HEK293 (cell line): Measurements from ENCODE around the gene FBXL15.

ENCODE experiments used
- CTCF ChIA-PET: fragments of 350-600 bp; formaldehyde crosslinking; extraction: SDS; loops from one replicate; lab custom pipeline; 2021; ENCODE audit warnings: antibody characterized with exemption; lab: Yijun Ruan, JAX
- POLR2A ChIA-PET: fragments of 300-600 bp; formaldehyde crosslinking; extraction: SDS; loops from one replicate; lab custom pipeline; 2020; ENCODE audit warnings: antibody characterized with exemption, inconsistent platforms; lab: Yijun Ruan, JAX
- H3K27ac ChIP-seq: fragments of 200-500 bp; sonication (Bioruptor generic); 2 replicates; pipeline ENCODE4 v1.5.1; 2014; ENCODE audit warnings: low read depth, low read length, control low read depth, inconsistent platforms; ENCODE audit errors: extremely low read depth
- H3K36me3 ChIP-seq, 2 experiments: fragments of 200-500 bp in 1 of 2; sonication (Bioruptor generic) in 1 of 2; 1 replicate in 1 of 2; 2 replicates in 1 of 2; pipeline ENCODE4 v1.5.1; 2014 to 2017; ENCODE audit warnings: inconsistent platforms in 2 of 2, low read length in 2 of 2; ENCODE audit not compliant: control insufficient read depth in 2 of 2, insufficient read depth in 1 of 2
- H3K4me1 ChIP-seq: fragments of 200-500 bp; sonication (Bioruptor generic); 2 replicates; pipeline ENCODE4 v1.5.1; 2014; ENCODE audit warnings: mild to moderate bottlenecking, low read length, inconsistent platforms; ENCODE audit not compliant: control insufficient read depth, insufficient read depth
- H3K4me3 ChIP-seq: 2 replicates; pipeline ENCODE4 v1.5.1; 2011; ENCODE audit warnings: low read depth, mild to moderate bottlenecking, control low read depth, low read length, moderate library complexity
- H3K9me3 ChIP-seq: fragments of 200-500 bp; sonication (Bioruptor generic); 2 replicates; pipeline ENCODE4 v1.5.1; 2014; ENCODE audit warnings: low read depth, low read length, inconsistent platforms; ENCODE audit not compliant: control insufficient read depth, insufficient read depth
- EGR2 ChIP-seq: fragments of 450-650 bp; formaldehyde crosslinking; IDR thresholded peaks from 2 replicates; pipeline ENCODE4 v1.5.1; 2016; ENCODE audit warnings: low read depth, missing biosample characterization, missing genetic modification characterization
- KLF16 ChIP-seq: fragments of 450-650 bp; formaldehyde crosslinking; IDR thresholded peaks from 2 replicates; pipeline ENCODE4 v1.5.1; 2017; ENCODE audit warnings: missing biosample characterization, missing genetic modification characterization
- PRDM10 ChIP-seq: fragments of 450-650 bp; formaldehyde crosslinking; IDR thresholded peaks from 2 replicates; pipeline ENCODE4 v1.5.1; 2016; ENCODE audit warnings: missing biosample characterization, missing genetic modification characterization
- PRDM2 ChIP-seq: fragments of 450-650 bp; formaldehyde crosslinking; IDR thresholded peaks from 2 replicates; pipeline ENCODE4 v1.5.1; 2016; ENCODE audit warnings: missing biosample characterization, missing genetic modification characterization, borderline replicate concordance
- SP3 ChIP-seq: fragments of 450-650 bp; formaldehyde crosslinking; IDR thresholded peaks from 2 replicates; pipeline ENCODE4 v1.5.1; 2016; ENCODE audit warnings: missing biosample characterization, missing genetic modification characterization
- ZFHX2 ChIP-seq: fragments of 450-650 bp; formaldehyde crosslinking; conservative IDR thresholded peaks from 2 replicates; pipeline ENCODE4 v1.5.1; 2016; ENCODE audit warnings: missing biosample characterization, missing genetic modification characterization
- ZFP69B ChIP-seq: fragments of 450-650 bp; formaldehyde crosslinking; IDR thresholded peaks from 2 replicates; pipeline ENCODE4 v1.5.1; 2016; ENCODE audit warnings: missing biosample characterization, missing genetic modification characterization
- ZNF175 ChIP-seq: fragments of 450-650 bp; formaldehyde crosslinking; IDR thresholded peaks from 2 replicates; pipeline ENCODE4 v1.5.1; 2016; ENCODE audit warnings: missing biosample characterization, missing genetic modification characterization
- ZNF391 ChIP-seq: fragments of 450-650 bp; formaldehyde crosslinking; IDR thresholded peaks from 2 replicates; pipeline ENCODE4 v1.5.1; 2016; ENCODE audit warnings: low read depth, missing biosample characterization, missing genetic modification characterization, borderline replicate concordance
- ZNF561 ChIP-seq: fragments of 450-650 bp; IDR thresholded peaks from 2 replicates; pipeline ENCODE4 v1.5.1; 2018; ENCODE audit warnings: missing biosample characterization, missing genetic modification characterization, borderline replicate concordance
- ZSCAN5A ChIP-seq: fragments of 450-650 bp; formaldehyde crosslinking; IDR thresholded peaks from 2 replicates; pipeline ENCODE4 v1.5.1; 2016; ENCODE audit warnings: missing biosample characterization, missing genetic modification characterization

FBXL15 gene

GRCh38 chr10:102414749-102415148, 5.9 kb upstream of the FBXL15 start:
- TF ChIP-seq ZFHX2 = peak; percentile 38
- no peak for TF ChIP-seq ZFP69B (tag by site-specific recombination)
- TF ChIP-seq EGR2 = peak; percentile 60
- no peak for TF ChIP-seq PRDM2 (tag by site-specific recombination)
- TF ChIP-seq ZNF561 (tag by site-specific recombination) = no peak
- TF ChIP-seq SP3 = no peak
- ChIA-PET POLR2A (interaction anchor here (0.6 kb wide), 1 partner anchor 311 kb away, joined by 3 read pairs; no protein-coding TSS in a partner anchor), CTCF (interaction anchor here (0.7 to 2.0 kb wide), 5 partner anchors 11 to 35 kb away, joined by 3 to 6 read pairs (median 4); no protein-coding TSS in a partner anchor)
- H3K4me1 ChIP-seq = peaks cover 3% of the 10 kb centered on the region
- H3K4me3 ChIP-seq = no peak overlapping the region
- H3K36me3 ChIP-seq = no peaks in the 10 kb centered on the region
- H3K9me3 ChIP-seq = no peaks in the 10 kb centered on the region
- H3K27ac ChIP-seq = no peak overlapping the region

GRCh38 chr10:102416283-102416682, 4.4 kb upstream of the FBXL15 start:
- Histone ChIP-seq H3K4me1 (peaks cover 3% of the 10 kb centered on the region), H3K4me3 (no peak overlapping the region)
- POLR2A ChIA-PET = no interaction called here

More at GRCh38 chr10:102416283-102416682, 4.4 kb upstream of the FBXL15 start:
- TF ChIP-seq PRDM10 = no peak
- no peak for TF ChIP-seq ZSCAN5A
- no peak for TF ChIP-seq KLF16 (tag by site-specific recombination)
- no peak for TF ChIP-seq ZNF391 (tag by site-specific recombination)
- no peak for TF ChIP-seq ZNF175 (tag by site-specific recombination)
- Histone ChIP-seq H3K9me3 (no peaks in the 10 kb centered on the region), H3K36me3 (no peaks in the 10 kb centered on the region), H3K27ac (no peak overlapping the region)
- CTCF ChIA-PET = interaction anchor here (1.4 to 2.0 kb wide), 3 partner anchors 13 to 22 kb away, joined by 4 to 6 read pairs (median 4); no protein-coding TSS in a partner anchor
